Measurements from ENCODE around the gene DLEC1.

GRCh38 chr3:38090453-38090852, 51.4 kb downstream of the DLEC1 start:
- TF ChIP-seq EZH2phosphoT487 (IDR thresholded peaks at IDR 0.05; ENCODE audit: unreplicated experiment) (no peak), CTCF (conservative IDR thresholded peaks at IDR 0.05; ENCODE audit: low read depth in 2 of 2) (no peak)

Measured in GM23338 (cell line).